Activated naive CD4-positive, alpha-beta T cell treated with anti-CD3 and anti-CD28 coated beads for 36 hours (primary cell): ENCODE measurements around the gene STXBP6. TPM values are rescaled to one million over a fixed set of nuclear protein-coding genes. Genes with fewer than 3 reads are reported as not detected.

Experiments used
- CTCF ChIA-PET: fragments of 350-600 bp; sonication (Branson Sonifier 250); formaldehyde crosslinking; loops from one replicate; lab custom pipeline; 2021; ENCODE audit warnings: antibody characterized with exemption; lab: Charles Lee
- DNase-seq: peaks from one replicate; pipeline ENCODE4 v3.0.0-alpha.2; 2020
- H3K27ac Mint-ChIP-seq: one replicate; pipeline ENCODE4 v1.8.0; 2021; ENCODE audit warnings: mild to moderate bottlenecking, mixed read lengths
- H3K27me3 Mint-ChIP-seq: one replicate; pipeline ENCODE4 v1.8.0; 2021; ENCODE audit warnings: low read depth, mixed read lengths
- H3K36me3 Mint-ChIP-seq: one replicate; pipeline ENCODE4 v1.8.0; 2021; ENCODE audit warnings: low read depth, mixed read lengths
- H3K4me1 Mint-ChIP-seq: one replicate; pipeline ENCODE4 v1.8.0; 2021; ENCODE audit warnings: low read depth, mixed read lengths
- H3K4me3 Mint-ChIP-seq: one replicate; pipeline ENCODE4 v1.8.0; 2021; ENCODE audit warnings: mild to moderate bottlenecking, moderate library complexity, mixed read lengths
- H3K9me3 Mint-ChIP-seq: one replicate; pipeline ENCODE4 v1.8.0; 2021; ENCODE audit warnings: mixed read lengths
- intact Hi-C: fragments of 100-400 bp; cut with micrococcal nuclease; formaldehyde crosslinking; loops from one replicate; pipeline ENCODE4 v1.15.1; 2023
- total RNA-seq, 2 experiments: library from RNA; stranded (reverse); gene quantifications; one replicate each; pipeline ENCODE4 v1.2.3, GENCODE V29; 2021

Gene STXBP6
- total RNA-seq, 2 experiments from 2014 or later: not detected

DNA sequence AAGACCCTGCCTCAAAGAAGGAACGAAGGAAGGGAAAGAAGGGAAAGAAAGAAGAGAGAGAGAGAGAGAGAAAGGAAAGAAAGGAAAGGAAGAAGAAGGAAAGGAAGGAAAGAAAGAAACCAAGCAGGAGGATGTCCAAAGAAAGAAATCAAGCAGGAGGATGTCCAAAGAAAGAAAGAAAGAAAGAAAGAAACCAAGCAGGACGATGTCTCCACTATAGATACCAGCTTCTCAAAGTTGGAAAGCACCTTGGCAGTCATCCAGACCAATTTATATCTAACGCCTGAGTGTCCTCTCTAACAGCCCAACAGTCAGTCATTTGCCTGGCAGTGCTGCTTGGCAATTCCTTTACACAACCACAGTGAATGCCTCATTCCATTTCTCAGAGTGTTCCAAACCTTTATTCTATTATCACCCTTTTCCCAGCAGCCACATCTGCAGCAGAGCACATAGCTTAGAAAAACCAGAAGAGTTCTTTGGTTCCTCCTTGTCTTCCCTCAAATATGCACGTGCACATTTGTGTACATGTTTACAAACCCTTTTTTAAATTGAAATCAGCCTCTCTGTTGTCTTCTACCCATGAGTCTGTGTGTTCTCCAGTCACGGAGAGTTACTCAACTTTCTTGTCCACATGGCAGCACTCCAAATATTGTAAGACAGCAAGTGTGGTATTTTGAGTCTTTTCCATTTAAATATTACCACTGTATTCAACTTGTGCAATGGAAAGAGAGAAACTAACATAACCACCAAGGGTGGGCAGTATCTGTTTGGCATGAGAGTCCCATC is 138.4 kb downstream of the STXBP6 start:
- no peak overlapping the region for H3K27ac Mint-ChIP-seq
- intact Hi-C loops: no loop called here
- CTCF ChIA-PET: no interaction called here
- DNase-seq: no peak
- no peaks in the 10 kb centered on the region for H3K4me1 Mint-ChIP-seq
- peaks cover 17% of the 10 kb centered on the region for H3K27me3 Mint-ChIP-seq
- H3K4me3 Mint-ChIP-seq: no peak overlapping the region
- H3K9me3 Mint-ChIP-seq: no peaks in the 10 kb centered on the region
- no peaks in the 10 kb centered on the region for H3K36me3 Mint-ChIP-seq

DNA sequence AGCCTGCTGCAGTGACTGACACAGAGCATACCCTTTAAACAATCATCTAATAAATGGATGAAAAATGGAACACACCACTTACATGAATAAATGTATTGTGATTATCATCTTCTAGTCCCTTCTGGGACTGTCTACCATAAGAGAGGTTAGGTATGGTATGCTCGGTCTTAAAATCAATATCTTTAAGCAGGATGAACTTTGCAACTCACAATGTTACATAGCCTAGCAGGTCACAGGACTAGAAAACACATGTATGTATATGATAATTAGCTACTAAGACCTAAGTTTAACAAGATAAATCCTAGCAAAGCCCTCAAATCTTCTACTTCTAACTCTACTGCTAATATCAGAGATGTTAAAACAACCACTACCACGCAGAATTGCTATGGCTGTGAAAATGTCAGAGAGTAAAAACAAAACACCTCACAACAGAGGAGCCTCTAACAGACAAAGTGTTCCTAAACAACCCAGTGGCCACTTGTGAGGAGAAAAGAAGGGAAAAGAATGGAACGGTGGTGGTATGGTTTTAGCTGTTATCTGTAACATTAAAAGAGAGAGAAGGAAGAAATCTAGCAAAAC is 139.4 kb downstream of the STXBP6 start:
- Mint-ChIP-seq H3K4me1 (no peaks in the 10 kb centered on the region), H3K27ac (no peak overlapping the region), H3K27me3 (peaks cover 14% of the 10 kb centered on the region), H3K4me3 (no peak overlapping the region), H3K9me3 (no peaks in the 10 kb centered on the region), H3K36me3 (no peaks in the 10 kb centered on the region)
- intact Hi-C loops: no loop called here
- no peak for DNase-seq
- CTCF ChIA-PET: no interaction called here

GRCh38 chr14:24909523-24910302 is 140.2 kb downstream of the STXBP6 start:
- Mint-ChIP-seq H3K36me3 (no peaks in the 10 kb centered on the region), H3K4me1 (no peaks in the 10 kb centered on the region), H3K9me3 (no peaks in the 10 kb centered on the region), H3K27me3 (peaks cover 13% of the 10 kb centered on the region), H3K4me3 (no peak overlapping the region), H3K27ac (no peak overlapping the region)
- no peak for DNase-seq
- intact Hi-C loops: no loop called here
- CTCF ChIA-PET: interaction anchor here (0.6 kb wide), 1 partner anchor 1923 kb away, joined by 3 read pairs; no protein-coding TSS in a partner anchor

- Mint-ChIP-seq H3K27ac (no peak overlapping the region), H3K4me1 (no peaks in the 10 kb centered on the region), H3K4me3 (no peak overlapping the region), H3K36me3 (no peaks in the 10 kb centered on the region), H3K9me3 (no peaks in the 10 kb centered on the region), H3K27me3 (peaks cover 9% of the 10 kb centered on the region)
- intact Hi-C loops: no loop called here
- CTCF ChIA-PET: interaction anchor here (0.6 kb wide), 2 partner anchors 133 to 1922 kb away, joined by 3 read pairs; no protein-coding TSS in a partner anchor
- no peak for DNase-seq
These were observed 141.2 kb downstream of the STXBP6 start for GRCh38 chr14:24908592-24909236.

GRCh38 chr14:24904533-24904932 is 145.4 kb downstream of the STXBP6 start:
- H3K36me3 Mint-ChIP-seq: no peaks in the 10 kb centered on the region
- H3K27me3 Mint-ChIP-seq: peaks cover 5% of the 10 kb centered on the region
- intact Hi-C loops: no loop called here
- no peak overlapping the region for H3K27ac Mint-ChIP-seq
- no peak for DNase-seq
- H3K4me1 Mint-ChIP-seq: no peaks in the 10 kb centered on the region
- no peaks in the 10 kb centered on the region for H3K9me3 Mint-ChIP-seq
- CTCF ChIA-PET: no interaction called here
- H3K4me3 Mint-ChIP-seq: no peak overlapping the region

DNA sequence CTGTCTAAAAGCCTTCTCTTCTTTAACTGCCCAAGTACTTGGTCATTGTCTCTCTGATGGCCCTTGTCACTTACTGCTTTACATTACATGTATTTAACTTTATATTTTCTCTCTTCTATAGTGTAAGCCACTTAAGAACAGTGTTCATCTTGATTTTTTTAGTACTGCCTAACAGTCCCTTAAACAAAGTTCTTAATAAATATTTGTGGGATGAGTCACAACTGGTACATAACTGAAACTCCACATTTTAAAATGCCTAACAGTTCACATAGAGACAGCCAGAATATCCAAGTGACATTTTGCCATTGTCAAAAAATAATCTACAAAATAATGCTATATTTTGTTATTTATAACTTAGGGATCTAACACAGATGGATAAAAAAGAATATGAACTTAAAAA is 146.6 kb downstream of the STXBP6 start:
- intact Hi-C loops: no loop called here
- H3K27ac Mint-ChIP-seq: no peak overlapping the region
- no peaks in the 10 kb centered on the region for H3K9me3 Mint-ChIP-seq
- H3K27me3 Mint-ChIP-seq: peaks cover 5% of the 10 kb centered on the region
- H3K36me3 Mint-ChIP-seq: no peaks in the 10 kb centered on the region
- no peak for DNase-seq
- no peak overlapping the region for H3K4me3 Mint-ChIP-seq
- no peaks in the 10 kb centered on the region for H3K4me1 Mint-ChIP-seq
- CTCF ChIA-PET: no interaction called here

- H3K4me3 Mint-ChIP-seq: no peak overlapping the region
- peaks cover 3% of the 10 kb centered on the region for H3K27me3 Mint-ChIP-seq
- CTCF ChIA-PET: no interaction called here
- H3K9me3 Mint-ChIP-seq: no peaks in the 10 kb centered on the region
- H3K36me3 Mint-ChIP-seq: no peaks in the 10 kb centered on the region
- no peaks in the 10 kb centered on the region for H3K4me1 Mint-ChIP-seq
- intact Hi-C loops: no loop called here
- no peak for DNase-seq
- no peak overlapping the region for H3K27ac Mint-ChIP-seq
These were observed 149.5 kb downstream of the STXBP6 start for GRCh38 chr14:24900269-24901100.

DNA sequence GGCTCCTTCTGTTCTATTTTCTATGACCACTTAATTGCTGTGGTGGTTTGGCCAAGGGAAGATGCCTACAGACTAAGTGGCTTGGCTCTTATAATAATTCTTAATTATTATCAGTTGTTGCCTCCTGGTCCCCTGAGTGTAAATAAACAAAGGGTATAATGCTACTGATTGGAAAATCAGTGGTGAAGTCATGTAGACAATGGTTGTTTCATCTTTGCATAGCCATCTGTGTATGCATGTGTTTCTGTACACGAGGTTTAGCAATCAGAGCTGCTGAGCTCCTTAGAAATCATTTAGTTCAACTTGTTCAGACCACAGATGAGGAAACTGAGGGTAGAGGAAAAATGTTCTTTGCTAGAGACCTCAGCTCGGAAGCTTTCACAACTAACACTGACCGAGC is 152.2 kb downstream of the STXBP6 start:
- no peaks in the 10 kb centered on the region for H3K4me1 Mint-ChIP-seq
- H3K27ac Mint-ChIP-seq: no peak overlapping the region
- no peaks in the 10 kb centered on the region for H3K36me3 Mint-ChIP-seq
- CTCF ChIA-PET: no interaction called here
- no peak overlapping the region for H3K4me3 Mint-ChIP-seq
- no peaks in the 10 kb centered on the region for H3K9me3 Mint-ChIP-seq
- intact Hi-C loops: no loop called here
- H3K27me3 Mint-ChIP-seq: peaks cover 3% of the 10 kb centered on the region
- no peak for DNase-seq

GRCh38 chr14:24895622-24896021 is 154.3 kb downstream of the STXBP6 start:
- H3K36me3 Mint-ChIP-seq: no peaks in the 10 kb centered on the region
- H3K4me1 Mint-ChIP-seq: no peaks in the 10 kb centered on the region
- CTCF ChIA-PET: no interaction called here
- peaks cover 7% of the 10 kb centered on the region for H3K27me3 Mint-ChIP-seq
- no peak overlapping the region for H3K4me3 Mint-ChIP-seq
- H3K27ac Mint-ChIP-seq: no peak overlapping the region
- intact Hi-C loops: no loop called here
- H3K9me3 Mint-ChIP-seq: peaks cover 2% of the 10 kb centered on the region
- no peak for DNase-seq

- no peak overlapping the region for H3K4me3 Mint-ChIP-seq
- DNase-seq: no peak
- H3K9me3 Mint-ChIP-seq: peaks cover 4% of the 10 kb centered on the region
- no peaks in the 10 kb centered on the region for H3K4me1 Mint-ChIP-seq
- H3K36me3 Mint-ChIP-seq: no peaks in the 10 kb centered on the region
- intact Hi-C loops: no loop called here
- no peak overlapping the region for H3K27ac Mint-ChIP-seq
- CTCF ChIA-PET: interaction anchor here (0.7 kb wide), 1 partner anchor 103 kb away, joined by 4 read pairs; no protein-coding TSS in a partner anchor
- H3K27me3 Mint-ChIP-seq: peaks cover 7% of the 10 kb centered on the region
These were observed 154.7 kb downstream of the STXBP6 start for GRCh38 chr14:24895243-24895583.

DNA sequence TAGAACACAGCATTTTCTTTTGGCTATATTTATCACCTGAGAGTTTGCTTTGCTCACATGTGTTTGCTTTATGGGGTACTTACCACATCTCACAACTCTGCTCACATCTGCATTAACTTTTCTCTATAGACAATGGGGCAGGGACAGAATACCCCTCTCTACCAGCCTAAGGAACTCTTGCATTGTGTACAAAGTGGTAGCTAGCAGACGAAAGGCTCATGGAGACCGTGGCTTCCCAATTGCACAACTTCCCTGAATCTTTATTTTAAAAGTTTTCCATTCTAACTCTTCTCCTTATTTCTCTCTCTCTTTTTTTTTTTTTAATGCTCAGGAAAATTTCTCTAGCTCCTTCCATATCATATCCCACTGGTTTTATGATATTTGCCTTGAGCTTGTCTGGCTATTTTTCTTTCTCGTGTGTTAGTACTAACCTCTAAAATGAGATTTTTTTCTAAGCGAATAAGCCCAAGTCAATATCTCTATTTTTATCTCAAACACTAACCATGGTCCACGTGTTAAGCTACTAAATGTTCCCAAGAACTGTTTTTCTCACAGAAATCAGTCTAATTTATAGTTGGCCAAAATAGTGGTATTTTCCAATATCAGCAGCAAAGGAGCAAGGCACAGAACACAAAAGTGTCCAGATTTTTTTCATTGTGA is 155.2 kb downstream of the STXBP6 start:
- CTCF ChIA-PET: interaction anchor here (0.7 kb wide), 1 partner anchor 103 kb away, joined by 4 read pairs; no protein-coding TSS in a partner anchor
- intact Hi-C loops: no loop called here
- H3K27ac Mint-ChIP-seq: no peak overlapping the region

More for the DNA sequence above, 155.2 kb downstream of the STXBP6 start:
- Mint-ChIP-seq H3K4me1 (no peaks in the 10 kb centered on the region), H3K36me3 (no peaks in the 10 kb centered on the region), H3K9me3 (peaks cover 5% of the 10 kb centered on the region), H3K4me3 (no peak overlapping the region), H3K27me3 (peaks cover 7% of the 10 kb centered on the region)
- no peak for DNase-seq
